Keratinocyte (primary cell): ENCODE results near the gene ECE1. TPM values are rescaled to one million over a fixed set of nuclear protein-coding genes. Genes with fewer than 3 reads are reported as not detected.

Source experiments
- DNase-seq: peaks from one replicate; pipeline ENCODE4 v3.0.0-alpha.2; 2011; ENCODE audit warnings: low read depth, missing footprints, low spot score
- FAIRE-seq: peaks from 2 replicates; lab custom pipeline; 2011; peaks lifted over from hg19 to GRCh38; lab: Jason Lieb, UNC
- H2AFZ ChIP-seq: 2 replicates; pipeline ENCODE4 v1.6.0; 2012; ENCODE audit warnings: low read length, control low read depth, inconsistent platforms; ENCODE audit not compliant: control insufficient read depth
- H3K27ac ChIP-seq: 2 replicates; pipeline ENCODE4 v1.5.1; 2011; ENCODE audit warnings: low read length; ENCODE audit not compliant: control insufficient read depth, insufficient read depth
- H3K27me3 ChIP-seq: 3 replicates; pipeline ENCODE4 v1.6.0; 2011; ENCODE audit warnings: low read length; ENCODE audit not compliant: control insufficient read depth, insufficient read depth; ENCODE audit errors: extremely low read depth
- H3K36me3 ChIP-seq, 2 experiments: 2 replicates in 1 of 2; 3 replicates in 1 of 2; pipeline ENCODE4 v1.5.1; 2011; ENCODE audit warnings: low read length in 2 of 2, mild to moderate bottlenecking in 1 of 2; ENCODE audit not compliant: control insufficient read depth in 2 of 2, insufficient read depth in 2 of 2; ENCODE audit errors: extremely low read depth in 1 of 2
- H3K4me1 ChIP-seq: 3 replicates; pipeline ENCODE4 v1.5.1; 2011; ENCODE audit warnings: low read length; ENCODE audit not compliant: control insufficient read depth, insufficient read depth; ENCODE audit errors: extremely low read depth
- H3K4me2 ChIP-seq: 3 replicates; pipeline ENCODE4 v1.6.0; 2011; ENCODE audit warnings: low read depth, low read length; ENCODE audit not compliant: control insufficient read depth, insufficient read depth; ENCODE audit errors: extremely low read depth
- H3K4me3 ChIP-seq, 3 experiments: fragments of 200-600 bp in 1 of 3; sonication (generic) in 1 of 3; 2 replicates in 2 of 3; 3 replicates in 1 of 3; pipeline ENCODE4 v1.5.1; 2011 to 2016; ENCODE audit warnings: low read length in 3 of 3, mild to moderate bottlenecking in 3 of 3, control low read depth in 2 of 3, inconsistent platforms in 1 of 3, low read depth in 1 of 3, mixed read lengths in 1 of 3, mixed run types in 1 of 3, moderate library complexity in 1 of 3; ENCODE audit not compliant: control insufficient read depth in 2 of 3, insufficient read depth in 2 of 3; ENCODE audit errors: extremely low read depth in 1 of 3
- H3K79me2 ChIP-seq: 2 replicates; pipeline ENCODE4 v1.6.0; 2012; ENCODE audit warnings: low read length; ENCODE audit not compliant: control insufficient read depth, insufficient read depth
- H3K9ac ChIP-seq: 3 replicates; pipeline ENCODE4 v1.6.0; 2011; ENCODE audit warnings: low read length; ENCODE audit not compliant: control insufficient read depth, insufficient read depth; ENCODE audit errors: extremely low read depth
- H3K9me1 ChIP-seq: 3 replicates; pipeline ENCODE4 v1.6.0; 2011; ENCODE audit warnings: low read length; ENCODE audit not compliant: control insufficient read depth, insufficient read depth; ENCODE audit errors: extremely low read depth
- H3K9me3 ChIP-seq: 2 replicates; pipeline ENCODE4 v1.5.1; 2012; ENCODE audit warnings: low read depth, low read length; ENCODE audit not compliant: control insufficient read depth
- H4K20me1 ChIP-seq: 3 replicates; pipeline ENCODE4 v1.6.0; 2011; ENCODE audit warnings: low read length; ENCODE audit not compliant: control insufficient read depth, insufficient read depth; ENCODE audit errors: extremely low read depth
- CTCF ChIP-seq, 3 experiments: IDR thresholded peaks in 1 of 3; conservative IDR thresholded peaks in 1 of 3; optimal IDR thresholded peaks in 1 of 3; 2 replicates in 2 of 3; 3 replicates in 1 of 3; pipeline versions ENCODE3 to v1.5.1; 2011; ENCODE audit warnings: low read length in 3 of 3, mild to moderate bottlenecking in 3 of 3, moderate library complexity in 2 of 3, control low read depth in 1 of 3, inconsistent platforms in 1 of 3; ENCODE audit not compliant: insufficient read depth in 2 of 3; ENCODE audit errors: extremely low read depth in 1 of 3
- EZH2 ChIP-seq: IDR thresholded peaks from one replicate; pipeline ENCODE4 v1.6.1; 2012; ENCODE audit warnings: inconsistent platforms, mild to moderate bottlenecking, low read length, moderate library complexity
- dilution Hi-C: fragments of 300-500 bp; cut with MboI; formaldehyde crosslinking; loops from one replicate; pipeline ENCODE4 v1.7.0; 2020; ENCODE audit warnings: low sequenced_read_pairs; ENCODE audit not compliant: extremely low pct_ligation_motif_present
- polyA plus RNA-seq, 5 experiments: library from polyadenylated mRNA; depleted of rRNA in 3 of 5; stranded (reverse) in 3 of 5; stranded (forward) in 1 of 5; unstranded in 1 of 5; fragments of >200 nt; gene quantifications; 1 replicate in 1 of 5; 2 replicates in 3 of 5; 3 replicates in 1 of 5; pipeline versions ENCODE4 v1.2.1 to v1.2.3, GENCODE V29; 2011 to 2012; ENCODE audit warnings: missing spikeins in 2 of 5, low read depth in 1 of 5, low replicate concordance in 1 of 5

ECE1 gene
- polyA plus RNA-seq, 1 donor (not counting 4 experiments of a cell fraction or from before 2014, with no cell fraction given): 59.1 TPM

- peak overlapping the region; percentile 63 for H2AFZ ChIP-seq
- no peaks in the 10 kb centered on the region for H3K79me2 ChIP-seq
- peak; percentile 76 for FAIRE-seq
- H3K36me3 ChIP-seq: peaks cover 0 to 9% of the 10 kb centered on the region in 2 experiments
- no peak for DNase-seq
- H3K9ac ChIP-seq: peak overlapping the region; percentile 14
- peak overlapping the region; percentile 44 for H3K4me2 ChIP-seq
- dilution Hi-C loops: no loop called here
- no peaks in the 10 kb centered on the region for H3K27me3 ChIP-seq
- H3K4me1 ChIP-seq: peaks cover 12% of the 10 kb centered on the region
- H3K27ac ChIP-seq: no peak overlapping the region
- H3K9me1 ChIP-seq: no peaks in the 10 kb centered on the region
- H3K9me3 ChIP-seq: no peaks in the 10 kb centered on the region
- no peak overlapping the region for H3K4me3 ChIP-seq
- TF ChIP-seq CTCF (optimal IDR thresholded peaks at IDR 0.05 in 1 of 3, IDR thresholded peaks at IDR 0.05 in 1 of 3, conservative IDR thresholded peaks at IDR 0.05 in 1 of 3; ENCODE audit: extremely low read depth in 1 of 3, insufficient read depth in 2 of 3, low read length in 3 of 3): no peak
- TF ChIP-seq EZH2: no peak
- H4K20me1 ChIP-seq: no peaks in the 10 kb centered on the region
These were observed 10.2 kb downstream of the ECE1 start for GRCh38 chr1:21280011-21280471.

- no peaks in the 10 kb centered on the region for H3K79me2 ChIP-seq
- no peaks in the 10 kb centered on the region for H3K9me1 ChIP-seq
- no peaks in the 10 kb centered on the region for H3K9me3 ChIP-seq
- H3K4me2 ChIP-seq: peak overlapping the region; percentile 44
- no peak overlapping the region for H3K9ac ChIP-seq
- no peak for TF ChIP-seq EZH2
- dilution Hi-C loops: no loop called here
- H3K4me3 ChIP-seq: no peak overlapping the region
- H3K36me3 ChIP-seq: peaks cover 0 to 10% of the 10 kb centered on the region in 2 experiments
- DNase-seq (no peak), FAIRE-seq (no peak)
- no peak overlapping the region for H2AFZ ChIP-seq
- no peaks in the 10 kb centered on the region for H3K27me3 ChIP-seq
- H4K20me1 ChIP-seq: no peaks in the 10 kb centered on the region
- peaks cover 12% of the 10 kb centered on the region for H3K4me1 ChIP-seq
- H3K27ac ChIP-seq: no peak overlapping the region
These were observed 11.1 kb downstream of the ECE1 start for GRCh38 chr1:21278860-21279845.
